GM23338 (cell line): Measurements from ENCODE around the gene OSER1.
"Not testable (repeated sequence)": the region's sequence is repeated elsewhere in the genome, so short reads cannot be mapped to it uniquely, and the experiment has no call there.

Experiments
- CREB1 ChIP-seq: fragments of 250-450 bp; sonication (Bioruptor Pico); IDR thresholded peaks from 2 replicates; pipeline ENCODE4 v1.5.0; 2020; ENCODE audit warnings: low read depth, mild to moderate bottlenecking, moderate library complexity
- CTCF ChIP-seq, 2 experiments: fragments of 200-600 bp in 1 of 2; sonication (generic) in 1 of 2; conservative IDR thresholded peaks; 2 replicates each; pipeline versions ENCODE4 v1.5.1 to v1.6.1; 2016 to 2017; ENCODE audit warnings: antibody characterized with exemption in 2 of 2, low read depth in 2 of 2, mild to moderate bottlenecking in 2 of 2, moderate library complexity in 1 of 2
- EZH2 ChIP-seq: fragments of 200-600 bp; sonication (generic); IDR thresholded peaks from one replicate; pipeline ENCODE4 v1.8.0; 2017; ENCODE audit warnings: antibody characterized with exemption, mild to moderate bottlenecking, low read depth; ENCODE audit not compliant: unreplicated experiment
- EZH2phosphoT487 ChIP-seq: fragments of 200-600 bp; sonication (generic); IDR thresholded peaks from one replicate; pipeline ENCODE4 v1.8.1; 2018; ENCODE audit warnings: antibody characterized with exemption; ENCODE audit not compliant: unreplicated experiment
- NANOG ChIP-seq: IDR thresholded peaks from 2 replicates; pipeline ENCODE4 v1.6.1; 2016; ENCODE audit warnings: antibody characterized with exemption, borderline replicate concordance
- POLR2AphosphoS5 ChIP-seq: IDR thresholded peaks from 2 replicates; pipeline ENCODE4 v1.6.1; 2016; ENCODE audit warnings: antibody characterized with exemption, low read depth
- STAT1 ChIP-seq: IDR thresholded peaks from one replicate; pipeline ENCODE4 v1.6.1; 2016; ENCODE audit warnings: antibody characterized with exemption; ENCODE audit not compliant: unreplicated experiment
- ZNF114 ChIP-seq: fragments of 250-450 bp; sonication (Bioruptor Pico); IDR thresholded peaks from 2 replicates; pipeline ENCODE4 v1.5.0; 2020; ENCODE audit warnings: mild to moderate bottlenecking, moderate library complexity
- TF ChIP-seq, protein P1 (sequence below): IDR thresholded peaks from one replicate; pipeline ENCODE4 v1.6.1; 2018; ENCODE audit warnings: antibody characterized with exemption; ENCODE audit not compliant: unreplicated experiment

GRCh38 chr20:44191640-44192039 lies 18.9 kb downstream of the OSER1 start:
- TF ChIP-seq EZH2phosphoT487; CTCF (conservative IDR thresholded peaks at IDR 0.05; ENCODE audit: low read depth in 2 of 2); EZH2; POLR2AphosphoS5; NANOG; CREB1; ZNF114; STAT1: not testable (repeated sequence)
- TF ChIP-seq, protein P1, sequence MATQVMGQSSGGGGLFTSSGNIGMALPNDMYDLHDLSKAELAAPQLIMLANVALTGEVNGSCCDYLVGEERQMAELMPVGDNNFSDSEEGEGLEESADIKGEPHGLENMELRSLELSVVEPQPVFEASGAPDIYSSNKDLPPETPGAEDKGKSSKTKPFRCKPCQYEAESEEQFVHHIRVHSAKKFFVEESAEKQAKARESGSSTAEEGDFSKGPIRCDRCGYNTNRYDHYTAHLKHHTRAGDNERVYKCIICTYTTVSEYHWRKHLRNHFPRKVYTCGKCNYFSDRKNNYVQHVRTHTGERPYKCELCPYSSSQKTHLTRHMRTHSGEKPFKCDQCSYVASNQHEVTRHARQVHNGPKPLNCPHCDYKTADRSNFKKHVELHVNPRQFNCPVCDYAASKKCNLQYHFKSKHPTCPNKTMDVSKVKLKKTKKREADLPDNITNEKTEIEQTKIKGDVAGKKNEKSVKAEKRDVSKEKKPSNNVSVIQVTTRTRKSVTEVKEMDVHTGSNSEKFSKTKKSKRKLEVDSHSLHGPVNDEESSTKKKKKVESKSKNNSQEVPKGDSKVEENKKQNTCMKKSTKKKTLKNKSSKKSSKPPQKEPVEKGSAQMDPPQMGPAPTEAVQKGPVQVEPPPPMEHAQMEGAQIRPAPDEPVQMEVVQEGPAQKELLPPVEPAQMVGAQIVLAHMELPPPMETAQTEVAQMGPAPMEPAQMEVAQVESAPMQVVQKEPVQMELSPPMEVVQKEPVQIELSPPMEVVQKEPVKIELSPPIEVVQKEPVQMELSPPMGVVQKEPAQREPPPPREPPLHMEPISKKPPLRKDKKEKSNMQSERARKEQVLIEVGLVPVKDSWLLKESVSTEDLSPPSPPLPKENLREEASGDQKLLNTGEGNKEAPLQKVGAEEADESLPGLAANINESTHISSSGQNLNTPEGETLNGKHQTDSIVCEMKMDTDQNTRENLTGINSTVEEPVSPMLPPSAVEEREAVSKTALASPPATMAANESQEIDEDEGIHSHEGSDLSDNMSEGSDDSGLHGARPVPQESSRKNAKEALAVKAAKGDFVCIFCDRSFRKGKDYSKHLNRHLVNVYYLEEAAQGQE: not testable (repeated sequence)
